ENCODE data around the gene SNX27. TPM values are rescaled to one million over a fixed set of nuclear protein-coding genes. Genes with fewer than 3 reads are reported as not detected.
"Not testable (repeated sequence)": the region's sequence is repeated elsewhere in the genome, so short reads cannot be mapped to it uniquely, and the experiment has no call there.

The SNX27 gene
- total RNA-seq, 2 donors from 2014 or later, result 29.8 to 32.3 TPM

GRCh38 chr1:151733126-151733525 is 121.3 kb downstream of the SNX27 start:
- no peak for DNase-seq
- intact Hi-C loops (cut with DNase I), result loop anchor here (5.0 to 10.0 kb wide), 2 partner anchors 196 to 272 kb away; no protein-coding TSS in a partner anchor
- ATAC-seq, result no peak

GRCh38 chr1:151733995-151734394 is 122.1 kb downstream of the SNX27 start:
- intact Hi-C loops (cut with DNase I), result loop anchor here (2.0 to 10.0 kb wide), 5 partner anchors 41 to 271 kb away; no protein-coding TSS in a partner anchor
- not testable (repeated sequence) for DNase-seq, ATAC-seq

- DNase-seq, result no peak
- no peak for ATAC-seq
- intact Hi-C loops (cut with DNase I), result loop anchor here (5.0 to 10.0 kb wide), 4 partner anchors 40 to 295 kb away; no protein-coding TSS in a partner anchor
Observed at GRCh38 chr1:151737026-151737425, 125.2 kb downstream of the SNX27 start.

GRCh38 chr1:151737479-151737878 is 125.6 kb downstream of the SNX27 start:
- intact Hi-C loops (cut with DNase I), result loop anchor here (5.0 to 10.0 kb wide), 4 partner anchors 40 to 295 kb away; no protein-coding TSS in a partner anchor
- DNase-seq, result no peak
- no peak for ATAC-seq

- intact Hi-C loops (cut with DNase I), result loop anchor here (5.0 to 10.0 kb wide), 4 partner anchors 42 to 297 kb away; no protein-coding TSS in a partner anchor
- peak; percentile 19 to 23 for ATAC-seq
- no peak for DNase-seq
Observed at GRCh38 chr1:151739590-151740355, 127.9 kb downstream of the SNX27 start.

- intact Hi-C loops (cut with DNase I), result no loop called here
- ATAC-seq, result no peak
- DNase-seq, result no peak
Observed at GRCh38 chr1:151741516-151741915, 129.7 kb downstream of the SNX27 start.

Other genes starting within 250 kb of the SNX27 start
- 10 to 100 TPM; 30.6 to 82.2 TPM for gene SELENBP1, start 239.3 kb upstream of the SNX27 start, total RNA-seq
- 100 to 1,000 TPM; 163 to 197 TPM for gene PSMB4, start 212.5 kb upstream of the SNX27 start, total RNA-seq
- gene POGZ, start 152.6 kb upstream of the SNX27 start, total RNA-seq, result 10 to 100 TPM; 46.6 to 47.1 TPM
- gene CGN, start 100.7 kb upstream of the SNX27 start, total RNA-seq, result 1 to 10 TPM; 2.0 to 2.7 TPM
- 1 to 10 TPM; 3.9 TPM for gene TUFT1, start 71.7 kb upstream of the SNX27 start, total RNA-seq
- gene CELF3, start 104.8 kb downstream of the SNX27 start, total RNA-seq, result not detected
- gene RIIAD1, start 109.5 kb downstream of the SNX27 start, total RNA-seq, result 1 to 10 TPM; 3.3 TPM
- 10 to 100 TPM; 39.1 TPM for gene MRPL9, start 151.4 kb downstream of the SNX27 start, total RNA-seq
- 1 to 10 TPM; 4.4 to 6.7 TPM for gene TDRKH, start 178.4 kb downstream of the SNX27 start, total RNA-seq
- under 1 TPM in 1 of 2 donors, not detected in 1; 0.29 TPM for gene LINGO4, start 193.4 kb downstream of the SNX27 start, total RNA-seq
- 1 to 10 TPM; 2.3 to 6.1 TPM for gene RORC, start 219.8 kb downstream of the SNX27 start, total RNA-seq
- not detected for gene C2CD4D, start 227.8 kb downstream of the SNX27 start, total RNA-seq
- gene THEM5, start 241.7 kb downstream of the SNX27 start, total RNA-seq, result not detected